H1 (cell line): ENCODE data around the gene FRS2. TPM values are rescaled to one million over a fixed set of nuclear protein-coding genes. Genes with fewer than 3 reads are reported as not detected.

Experiments used
- EP300 ChIP-seq, 2 experiments: IDR thresholded peaks; 1 replicate in 1 of 2; 2 replicates in 1 of 2; pipeline ENCODE4 v1.6.1; 2011 to 2012; ENCODE audit warnings: low read depth in 2 of 2, low read length in 2 of 2, mild to moderate bottlenecking in 2 of 2, borderline replicate concordance in 1 of 2, inconsistent platforms in 1 of 2, moderate library complexity in 1 of 2
- NRF1 ChIP-seq: IDR thresholded peaks from 2 replicates; pipeline ENCODE4 v1.6.1; 2011; ENCODE audit warnings: mild to moderate bottlenecking, low read depth, low read length, improper control_type of control experiment
- POLR2A ChIP-seq, 2 experiments: IDR thresholded peaks; 1 replicate in 1 of 2; 2 replicates in 1 of 2; pipeline ENCODE4 v1.6.1; 2011; ENCODE audit warnings: low read depth in 2 of 2, low read length in 2 of 2, mild to moderate bottlenecking in 2 of 2; ENCODE audit errors: control extremely low read depth in 1 of 2
- RBBP5 ChIP-seq: IDR thresholded peaks from 2 replicates; pipeline ENCODE4 v1.7.1; 2012; ENCODE audit warnings: low read depth, mild to moderate bottlenecking, inconsistent platforms, low read length, moderate library complexity, borderline replicate concordance
- ZNF274 ChIP-seq: IDR thresholded peaks from 2 replicates; pipeline ENCODE4 v1.7.0; 2012; ENCODE audit warnings: low read length, borderline replicate concordance; ENCODE audit errors: extremely low read depth
- polyA plus RNA-seq, 7 experiments: library from polyadenylated mRNA; depleted of rRNA in 3 of 7; stranded (reverse) in 5 of 7; unstranded in 2 of 7; fragments of >200 nt in 5 of 7; fragments of 200-250 nt in 2 of 7; gene quantifications; 1 replicate in 5 of 7; 2 replicates in 1 of 7; 4 replicates in 1 of 7; pipeline versions ENCODE4 v1.2.1 to v1.2.3, GENCODE V29; 2011 to 2013; ENCODE audit warnings: missing spikeins in 2 of 7, mixed read lengths in 2 of 7
- total RNA-seq: library from RNA; stranded (reverse); fragmentation: NEBNext Ultra II Directional; extraction: Animal tissue kit (Norgen Biotek cat#: 25700); gene quantifications from 2 replicates; pipeline ENCODE4 v1.2.1, GENCODE V29; 2021

FRS2 gene
- total and polyA plus RNA-seq, 2 of the 8 experiments (the other 6 are each of a cell fraction or from before 2014, with no cell fraction given), result 10.3 to 35.8 TPM

DNA sequence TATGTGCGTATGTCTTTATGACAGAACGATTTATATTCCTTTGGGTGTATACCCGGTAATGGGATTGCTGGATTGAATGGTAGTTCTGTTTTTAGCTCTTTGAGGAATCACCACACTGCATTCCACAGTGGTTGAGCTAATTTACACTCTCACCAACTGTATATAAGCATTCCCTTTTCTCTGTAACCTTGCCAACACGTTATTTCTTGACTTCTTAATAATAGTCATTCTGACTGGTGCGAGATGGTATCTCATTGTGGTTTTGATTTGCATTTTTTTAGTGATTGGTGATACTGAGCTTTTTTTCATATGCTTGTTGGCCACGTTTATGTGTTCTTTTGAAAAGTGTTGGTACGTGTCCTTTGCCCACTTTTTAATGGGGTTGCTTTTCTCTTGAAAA lies 49.7 kb downstream of the FRS2 start (continued):
- TF ChIP-seq RBBP5 (no peak), POLR2A (IDR thresholded peaks at IDR 0.05; ENCODE audit: control extremely low read depth in 1 of 2, low read depth in 2 of 2, low read length in 2 of 2) (no peak), EP300 (IDR thresholded peaks at IDR 0.05; ENCODE audit: borderline replicate concordance in 1 of 2, low read depth in 2 of 2, low read length in 2 of 2) (no peak), NRF1 (no peak), ZNF274 (no peak)
